Right lung (tissue), 5 donors: ENCODE results near the gene TOMM70. TPM values are rescaled to one million over a fixed set of nuclear protein-coding genes. Genes with fewer than 3 reads are reported as not detected.

Experiments
- DNase-seq, 2 donors: peaks; one replicate each; pipeline ENCODE4 v3.0.0-alpha.2; 2013
- polyA plus RNA-seq, 5 donors: library from polyadenylated mRNA; unstranded; fragments of 120-200 nt; gene quantifications; one replicate each; pipeline versions ENCODE4 v1.2.1 to v1.2.3, GENCODE V29; 2013; ENCODE audit warnings: inconsistent platforms in 1 of 5, low replicate concordance in 1 of 5; ENCODE audit not compliant: insufficient read length in 5 of 5, insufficient read depth in 1 of 5

TOMM70 gene
- polyA plus RNA-seq, 5 donors = 47.5 to 68.0 (median 61.9) TPM

DNA sequence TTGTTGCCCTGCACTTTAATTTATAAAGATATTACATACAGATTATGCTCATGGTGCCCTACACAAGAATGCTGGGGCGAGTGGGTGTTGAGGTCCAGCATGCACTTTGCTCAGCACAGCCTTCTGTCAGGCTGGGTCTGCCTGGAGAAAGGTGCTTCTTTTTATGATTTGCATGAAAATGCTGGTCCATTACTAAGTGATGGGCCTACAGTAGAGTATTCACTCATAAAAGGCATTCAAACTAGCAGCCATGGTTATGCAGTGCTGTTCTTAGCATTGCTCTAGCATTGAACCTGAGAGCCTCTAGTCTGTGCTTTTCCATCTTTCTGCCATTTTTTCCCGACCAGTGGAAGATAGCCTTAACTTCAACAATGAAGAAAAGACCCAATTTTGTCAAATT, 12.7 kb upstream of the TOMM70 start:
- no peak for DNase-seq

DNA sequence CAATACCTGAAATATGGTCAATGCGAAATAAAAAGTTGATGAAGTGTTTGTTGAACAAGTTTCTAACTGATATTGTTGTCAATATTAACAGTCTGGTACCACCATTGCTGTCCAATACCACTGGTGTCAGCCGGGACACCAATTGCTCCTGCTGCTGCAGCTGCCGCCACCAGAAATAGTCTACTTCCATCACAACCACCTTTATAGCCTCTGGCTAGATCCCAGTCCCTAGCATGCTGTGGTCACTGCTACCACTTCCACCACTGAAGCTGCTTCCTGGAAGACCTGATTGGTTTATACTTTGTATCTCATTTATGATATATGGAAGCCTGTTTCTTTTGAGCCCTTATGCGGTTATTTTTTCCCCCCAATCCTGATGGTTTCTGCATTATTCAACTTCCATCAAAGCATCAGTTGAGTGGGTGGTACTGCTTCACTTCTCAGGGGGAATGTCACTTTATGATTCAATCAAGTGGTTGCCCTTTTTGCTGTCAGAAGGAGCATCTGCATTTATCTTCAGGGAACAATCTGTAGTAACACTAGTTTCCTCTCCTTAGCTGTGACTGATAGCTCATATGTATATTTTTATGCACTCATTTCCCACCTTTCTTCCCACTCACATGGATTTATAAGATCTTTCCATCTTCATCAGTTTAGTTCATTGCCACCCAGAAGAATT, 12.2 kb upstream of the TOMM70 start:
- DNase-seq = no peak

DNA sequence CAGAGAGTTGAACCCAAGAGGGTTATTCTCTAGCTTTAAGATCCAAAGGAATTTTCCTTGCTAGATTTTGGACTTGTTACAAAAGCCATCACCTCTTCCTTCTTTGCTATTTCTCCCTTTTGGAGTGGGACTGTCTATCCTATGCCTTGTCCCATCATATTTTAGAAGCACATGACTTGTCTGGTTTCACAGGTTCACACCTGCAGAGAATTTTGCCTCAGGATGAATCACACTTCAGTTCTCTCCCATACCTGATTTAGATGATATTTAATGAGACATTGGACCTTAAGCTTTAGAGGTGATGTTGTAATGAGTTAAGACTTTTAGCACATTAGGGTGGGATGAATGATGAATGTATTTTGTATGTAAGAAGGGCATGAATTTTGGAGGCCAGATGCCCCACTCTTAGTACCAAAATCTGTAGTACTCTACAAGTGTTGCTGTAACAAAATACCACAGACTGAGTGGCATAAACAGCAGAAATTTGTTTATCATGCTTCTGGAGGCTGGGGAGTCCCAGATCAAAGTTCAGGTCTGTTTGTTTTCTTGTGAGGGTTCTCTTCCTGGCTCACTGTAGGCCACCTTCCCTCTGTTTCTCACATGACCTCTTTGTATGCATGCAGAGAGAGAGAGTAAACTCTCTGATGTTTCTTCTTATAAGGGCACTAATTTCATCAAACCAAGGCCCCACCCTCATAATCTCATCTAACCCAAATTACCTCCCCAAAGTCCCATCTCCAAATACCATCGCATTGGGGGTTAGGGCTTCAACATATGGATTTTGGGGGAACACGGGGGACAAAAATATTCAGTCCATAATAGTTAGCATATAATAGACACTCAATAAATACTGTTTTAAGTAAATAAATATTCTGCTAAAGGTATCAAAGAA, 10.4 kb upstream of the TOMM70 start:
- DNase-seq = no peak

DNA sequence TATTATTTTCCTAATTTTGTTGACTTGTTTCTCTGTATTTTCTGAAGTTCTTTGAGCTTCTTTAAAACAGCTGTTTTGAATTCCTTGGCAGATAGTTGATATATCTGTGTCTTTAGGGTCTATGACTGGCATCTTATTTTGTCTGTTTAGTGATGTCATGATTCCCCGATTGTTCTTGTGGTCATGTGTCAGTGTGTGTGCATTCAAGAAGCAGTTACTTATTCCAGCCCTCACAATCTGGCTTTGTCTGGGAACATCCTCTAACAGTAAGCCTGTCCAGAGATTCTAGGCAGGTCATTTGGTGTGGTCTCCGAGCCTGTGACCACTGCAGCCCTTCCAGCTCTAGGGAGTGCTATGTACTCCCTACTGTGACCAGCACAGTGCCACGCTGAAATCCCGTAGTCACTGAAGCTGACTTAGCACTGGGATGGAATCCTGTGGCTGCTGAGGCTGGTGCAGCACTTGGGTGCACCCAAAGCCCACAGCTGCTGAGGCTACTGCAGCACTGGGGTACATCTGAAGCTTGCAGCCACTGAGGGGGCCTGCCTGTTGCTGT, 7.2 kb upstream of the TOMM70 start:
- no peak for DNase-seq

DNA sequence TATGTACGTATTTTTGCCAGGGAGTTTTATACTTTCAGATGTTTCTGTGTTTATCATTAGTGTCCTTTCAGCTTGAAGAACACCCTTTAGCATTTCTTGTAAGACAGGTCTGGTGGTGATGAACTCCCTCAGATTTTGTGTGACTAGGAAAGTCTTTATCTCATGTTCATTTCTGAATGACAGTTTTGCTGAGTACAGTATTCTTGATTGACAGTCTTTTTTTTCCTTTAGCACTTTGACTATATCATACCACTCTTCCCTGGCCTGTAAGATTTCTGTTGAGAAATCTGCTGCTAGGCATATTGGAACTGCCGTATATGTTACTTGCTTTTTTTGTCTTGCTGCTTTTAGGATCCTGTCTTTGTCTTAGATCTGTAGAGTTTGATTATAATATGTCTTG, 6.3 kb upstream of the TOMM70 start:
- no peak for DNase-seq

DNA sequence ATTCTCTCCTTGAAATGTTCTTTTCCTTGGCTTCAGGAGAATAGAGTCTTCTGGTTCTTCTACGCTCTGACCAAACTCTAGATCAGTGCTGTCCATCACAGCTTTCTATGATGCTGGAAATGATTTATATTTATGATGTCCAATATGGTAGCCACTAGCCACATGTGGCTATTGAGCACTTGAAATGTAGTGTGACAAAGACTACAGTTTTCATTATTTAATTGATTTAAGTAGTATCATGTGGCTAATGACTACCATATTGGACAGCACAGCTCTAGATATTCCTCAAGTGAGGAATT, 3.3 kb upstream of the TOMM70 start:
- DNase-seq = no peak

DNA sequence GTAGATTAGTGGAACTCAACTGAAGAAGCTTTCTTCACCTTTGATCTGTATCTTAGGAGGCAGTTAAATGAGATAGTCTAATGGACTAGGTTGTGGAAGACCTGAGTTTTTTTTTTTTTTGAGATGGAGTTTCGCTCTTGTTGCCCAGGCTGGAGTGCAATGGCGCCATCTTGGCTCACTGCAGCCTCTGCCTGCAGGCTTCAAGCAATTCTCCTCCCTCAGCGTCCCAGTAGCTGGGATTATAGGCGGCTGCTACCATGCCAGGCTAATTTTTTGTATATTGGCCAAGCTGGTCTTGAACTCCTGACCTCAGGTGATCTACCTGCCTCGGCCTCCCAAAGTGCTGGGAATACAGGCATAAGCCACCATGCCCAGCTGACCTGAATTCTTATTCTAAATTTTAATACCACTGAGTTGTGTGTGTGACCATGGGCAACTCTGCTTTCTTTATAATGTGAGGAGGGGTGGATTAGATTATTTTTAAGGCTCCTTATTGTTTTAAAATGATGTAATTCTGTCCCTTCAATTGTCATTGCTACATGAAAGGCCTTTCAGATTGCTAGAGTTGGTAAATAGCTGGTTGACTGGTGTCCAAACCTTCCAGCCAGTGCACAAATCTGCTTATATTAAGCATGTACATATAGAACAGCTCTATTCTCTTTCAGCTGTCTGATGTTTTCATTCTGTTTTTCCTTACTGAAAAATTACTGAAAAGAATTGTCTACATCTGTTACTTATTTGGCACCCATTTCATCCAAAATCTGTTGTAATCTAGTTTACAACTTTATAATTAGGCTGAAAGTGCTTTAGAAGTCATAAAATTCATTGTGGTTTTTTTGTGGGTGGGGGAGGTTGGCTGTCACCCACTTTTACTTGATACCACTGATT, 2.7 kb upstream of the TOMM70 start:
- DNase-seq = no peak

DNA sequence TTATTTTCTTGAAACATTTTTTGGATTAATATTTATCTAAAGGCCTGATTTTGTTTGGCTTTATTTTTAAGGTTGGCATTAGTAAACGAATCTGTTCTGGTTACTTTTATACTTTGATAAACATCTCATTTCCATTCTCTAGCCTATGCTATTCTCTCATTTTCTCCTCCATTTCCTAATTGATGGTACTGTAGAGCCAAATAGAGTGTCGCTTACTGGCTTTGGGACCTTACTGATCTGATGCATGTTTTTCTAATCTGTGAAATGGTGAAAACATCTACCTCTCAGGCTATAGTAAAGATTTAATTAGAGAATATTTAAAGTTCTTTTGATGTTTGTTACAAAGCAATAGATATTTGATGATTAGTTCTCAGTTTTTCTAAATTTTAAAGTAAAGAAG, 2.0 kb upstream of the TOMM70 start:
- no peak for DNase-seq

DNA sequence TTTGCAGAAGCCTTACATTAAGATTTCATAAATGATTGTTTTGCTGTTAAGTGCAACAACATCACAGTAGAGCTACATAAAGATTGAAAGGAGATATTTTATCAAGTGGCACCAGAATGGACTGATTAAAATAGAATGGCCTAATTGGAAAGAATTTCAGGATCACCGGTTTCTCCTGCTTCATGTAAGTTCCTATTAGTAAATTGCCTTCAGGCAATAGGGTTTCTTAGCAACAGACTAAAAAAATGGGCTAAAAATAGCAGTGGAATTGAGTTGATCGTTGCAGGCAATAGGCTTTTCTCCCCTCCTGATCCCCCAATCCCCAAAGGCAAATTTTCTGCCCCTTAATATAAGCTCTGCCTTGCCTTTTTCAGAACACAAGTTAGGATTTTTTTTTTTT, 1.4 kb upstream of the TOMM70 start:
- DNase-seq = peak; percentile 63 to 69

DNA sequence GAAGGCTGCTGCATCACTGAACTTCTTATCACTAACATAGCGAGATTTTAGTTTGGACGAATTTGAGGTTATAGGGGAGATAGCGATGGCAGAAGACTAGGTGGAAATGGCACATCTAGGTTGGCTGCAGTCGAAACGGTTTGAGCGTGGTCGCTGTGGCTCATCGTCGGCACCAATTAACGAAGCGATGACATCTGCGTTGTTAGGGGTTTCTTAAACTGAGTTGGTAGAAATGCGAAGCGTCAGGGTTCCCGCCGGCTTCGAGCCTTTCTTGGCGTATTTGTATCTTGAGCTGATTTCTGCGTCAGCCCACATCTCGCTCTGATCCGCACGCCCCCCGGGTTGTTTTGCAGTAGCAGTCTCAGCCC, 769 bp upstream of the TOMM70 start:
- DNase-seq = no peak

DNA sequence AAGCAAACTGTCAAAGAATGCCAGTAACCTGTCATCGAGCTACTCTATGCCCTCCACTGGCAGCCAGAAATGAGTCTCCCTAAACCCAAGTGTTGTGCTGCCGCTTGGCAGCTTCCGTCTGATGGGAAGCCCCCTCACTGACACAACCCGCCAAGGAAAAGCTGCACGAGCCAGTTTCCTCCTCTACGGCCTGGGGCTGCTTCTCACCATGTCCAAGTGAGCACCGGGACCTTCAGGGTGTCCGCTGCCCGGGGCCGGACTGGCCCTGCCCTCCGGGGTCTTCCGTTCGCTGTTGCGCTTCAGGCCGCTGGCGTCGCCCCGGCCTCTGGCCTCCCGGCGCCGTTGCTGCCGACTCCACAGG, 490 bp downstream of the TOMM70 start:
- peak in 1 of 2 donors; percentile 14 for DNase-seq

DNA sequence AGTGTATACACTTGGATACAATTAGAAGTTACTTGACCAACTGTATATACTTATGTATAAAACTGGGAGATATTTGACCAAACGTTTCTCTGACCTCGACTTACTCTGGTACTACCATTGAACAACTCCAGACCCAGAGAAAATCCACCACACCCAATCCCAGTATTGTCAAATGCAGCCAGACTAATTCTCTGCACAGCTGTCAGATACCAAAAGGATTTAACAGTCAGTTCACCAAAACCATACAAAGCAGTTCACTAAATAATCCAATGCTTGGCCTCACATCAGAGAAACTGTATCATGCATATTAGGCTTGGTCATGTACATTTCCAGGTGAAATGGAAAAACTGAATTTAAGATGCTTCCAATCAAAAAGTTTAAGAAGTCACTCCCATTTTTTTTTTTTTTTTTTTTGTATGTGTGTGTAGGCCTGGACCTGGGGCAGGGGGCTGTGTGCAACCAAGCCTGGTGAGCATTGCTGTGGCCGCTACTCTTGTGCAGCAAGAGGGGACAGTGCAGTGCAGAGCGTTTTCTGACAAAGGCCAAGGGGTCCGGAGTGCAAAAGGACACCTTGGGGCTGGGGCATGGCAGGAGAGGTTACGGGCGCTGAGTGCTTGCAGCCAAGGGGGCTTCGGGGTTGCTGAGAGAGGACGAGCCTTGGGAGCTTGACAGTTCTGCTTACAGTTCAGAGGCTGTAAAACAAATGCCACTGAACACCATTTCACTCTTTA, 1.4 kb downstream of the TOMM70 start:
- DNase-seq = no peak

DNA sequence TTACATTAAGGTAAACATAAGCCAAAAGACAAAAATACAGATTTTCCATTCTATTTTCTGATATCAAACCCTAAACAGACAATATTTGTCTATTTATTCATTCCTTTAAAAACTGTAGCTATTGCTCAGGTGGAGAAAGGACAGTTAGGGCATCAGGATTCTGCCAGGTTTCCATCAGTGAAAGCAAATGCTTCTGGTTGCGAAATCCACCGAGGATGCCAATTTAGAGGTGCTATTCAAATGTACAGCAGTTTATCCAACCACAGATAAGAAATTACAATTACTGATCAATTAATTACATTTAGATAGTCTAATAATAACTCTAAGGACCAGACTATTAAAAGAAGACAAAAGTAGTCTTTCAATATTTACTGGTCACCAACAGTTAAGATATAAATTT, 3.9 kb downstream of the TOMM70 start:
- DNase-seq = no peak

DNA sequence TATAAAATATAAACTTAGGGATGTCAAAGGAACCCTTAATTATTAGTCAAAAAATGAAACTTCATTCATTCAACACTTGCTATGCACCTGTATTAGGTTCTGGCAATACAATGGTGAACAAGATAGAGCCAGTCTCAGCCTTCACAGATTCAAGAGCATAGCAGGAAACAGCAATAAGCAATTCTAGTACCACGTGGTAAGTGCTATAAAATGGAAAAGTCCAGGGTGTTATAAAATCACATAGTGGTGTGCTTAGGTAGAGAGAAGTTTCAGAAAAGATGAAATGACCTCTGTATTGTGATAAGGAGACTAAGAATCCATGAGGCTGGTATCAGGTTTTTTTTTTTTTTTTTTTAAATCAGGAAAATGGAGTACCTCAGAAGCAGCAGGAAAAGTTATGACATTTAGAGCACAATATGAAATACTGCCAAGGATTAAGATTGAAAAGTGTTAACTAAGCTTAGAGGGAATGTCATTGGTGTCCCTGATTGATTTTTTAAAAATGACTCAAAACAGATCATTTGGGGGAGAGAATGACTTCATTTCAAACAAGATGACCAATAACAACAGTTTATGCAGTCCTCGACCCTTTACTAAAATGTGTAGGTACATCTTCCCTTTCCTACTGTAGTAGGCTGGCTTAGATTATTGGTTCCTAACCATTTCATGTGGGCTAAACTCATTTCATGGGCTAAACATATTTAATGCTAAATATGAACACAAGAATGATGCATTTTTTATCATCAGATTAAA, 5.0 kb downstream of the TOMM70 start:
- no peak for DNase-seq

DNA sequence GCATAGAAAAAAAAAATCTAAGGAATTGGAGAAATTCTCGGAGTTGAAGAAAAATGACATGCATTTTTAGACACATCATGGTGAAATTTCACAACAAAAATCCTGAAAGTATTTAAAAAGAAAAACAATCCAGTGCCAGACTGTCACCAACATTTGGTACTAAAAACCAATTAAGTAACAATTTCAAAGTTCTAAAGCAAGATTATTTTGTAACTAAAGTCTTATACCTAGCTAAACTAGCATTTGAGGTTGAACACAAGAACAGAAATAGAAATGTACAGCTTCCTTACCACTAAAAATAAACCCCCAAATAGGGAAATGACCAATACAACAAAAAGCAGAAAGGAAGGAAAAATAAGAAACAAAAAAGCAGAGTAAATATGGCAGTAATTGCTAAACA, 11.9 kb downstream of the TOMM70 start:
- no peak for DNase-seq

DNA sequence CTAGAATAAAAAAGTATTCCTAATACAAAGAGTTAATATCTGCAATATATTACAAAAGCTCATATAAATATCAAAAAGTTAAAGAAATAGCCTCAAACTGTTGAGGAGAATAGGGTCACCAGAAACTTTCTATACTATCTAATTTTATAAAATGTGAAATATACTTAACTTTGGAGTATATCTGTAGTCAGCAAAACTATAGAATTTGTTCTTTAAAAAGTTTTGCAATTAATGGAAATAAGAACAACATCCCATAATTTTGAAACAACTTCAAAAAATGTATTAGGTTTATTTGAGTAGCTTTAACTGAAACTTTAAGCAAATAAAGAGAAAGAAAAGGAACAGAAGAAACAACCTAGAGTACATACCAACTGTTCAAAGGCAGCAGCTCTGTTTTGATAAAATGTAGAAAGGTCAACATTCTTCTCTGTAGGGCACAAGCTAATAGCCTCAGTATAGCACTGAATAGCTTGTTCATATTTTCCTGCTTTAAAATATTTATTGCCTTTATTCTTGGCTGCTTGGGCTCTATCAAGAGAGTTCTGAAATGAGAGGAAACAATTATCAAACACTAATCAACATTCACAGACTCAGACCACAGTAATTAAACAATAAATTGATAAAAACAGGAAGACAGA, 14.3 kb downstream of the TOMM70 start:
- DNase-seq = no peak

DNA sequence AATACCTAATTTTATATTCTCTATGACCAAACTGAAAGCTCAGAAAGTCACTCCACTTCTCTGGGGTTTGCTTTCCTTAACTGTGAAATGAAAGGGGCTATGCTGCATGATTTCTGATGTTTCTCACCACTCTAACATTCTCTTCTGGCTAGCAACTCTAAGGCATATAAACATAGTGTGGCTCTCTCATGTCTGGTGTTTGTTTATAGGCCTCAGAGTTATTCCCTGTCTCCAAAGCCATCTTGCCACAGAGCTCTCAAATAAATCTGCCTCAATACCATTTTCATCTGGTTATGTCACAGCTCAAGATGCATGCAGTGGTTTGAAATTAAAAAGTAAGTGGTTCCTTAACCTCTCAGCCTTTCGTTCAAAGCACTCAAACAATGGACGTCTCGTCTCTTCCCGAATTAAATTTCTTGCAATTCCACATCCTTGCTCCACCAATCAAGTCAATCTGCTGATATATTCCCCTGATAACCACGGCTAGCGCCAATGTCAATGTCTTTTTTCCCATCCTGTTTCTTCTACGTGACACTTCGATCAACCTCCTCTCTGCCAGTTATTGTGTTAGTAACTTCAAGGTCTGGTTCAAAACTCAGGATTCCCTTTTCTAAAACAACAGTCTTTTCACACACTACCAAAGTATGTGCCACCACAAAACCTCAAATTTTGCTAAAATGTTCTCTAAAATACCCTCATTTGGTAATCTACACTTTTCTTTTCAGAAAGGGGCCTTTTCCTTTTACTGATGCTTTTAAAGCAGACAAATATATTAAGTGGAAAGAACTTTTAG, 16.0 kb downstream of the TOMM70 start:
- no peak for DNase-seq

DNA sequence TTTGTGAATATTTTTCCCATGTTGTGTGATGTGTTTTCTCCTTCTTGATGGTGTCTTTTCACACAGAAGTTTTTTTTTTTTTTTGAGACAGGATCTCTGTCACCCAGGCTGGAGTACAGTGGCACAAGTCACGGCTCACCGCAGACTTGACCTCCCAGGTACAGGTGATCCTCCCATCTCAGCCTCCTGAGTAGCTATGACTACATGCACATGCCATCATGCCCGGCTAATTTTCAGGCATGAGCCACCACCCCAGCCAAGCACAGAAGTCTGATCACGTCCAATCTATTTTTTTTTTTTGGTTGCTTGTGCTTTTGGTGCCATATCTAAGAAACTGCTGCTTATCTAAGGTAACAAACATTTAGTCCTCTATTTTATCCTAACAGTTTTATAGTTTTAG, 24.6 kb downstream of the TOMM70 start:
- no peak for DNase-seq

DNA sequence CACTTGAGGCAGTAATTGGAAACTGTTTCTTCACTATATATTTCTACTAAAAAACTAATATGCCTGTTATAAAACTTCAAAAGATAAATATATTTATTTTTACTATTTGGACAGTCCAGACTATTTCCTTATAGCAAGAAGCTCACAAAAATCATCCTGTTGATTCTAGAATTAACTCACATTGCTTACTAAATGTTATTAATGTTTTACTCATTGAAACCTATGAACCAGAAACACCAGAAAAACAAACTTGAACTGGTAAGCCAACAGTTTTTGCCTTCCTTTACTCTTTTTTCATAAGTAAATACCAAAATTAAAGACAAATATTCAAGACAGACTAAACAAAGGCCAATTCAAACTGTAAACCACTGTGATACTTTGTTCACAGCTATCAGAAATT, 26.4 kb downstream of the TOMM70 start:
- no peak for DNase-seq

DNA sequence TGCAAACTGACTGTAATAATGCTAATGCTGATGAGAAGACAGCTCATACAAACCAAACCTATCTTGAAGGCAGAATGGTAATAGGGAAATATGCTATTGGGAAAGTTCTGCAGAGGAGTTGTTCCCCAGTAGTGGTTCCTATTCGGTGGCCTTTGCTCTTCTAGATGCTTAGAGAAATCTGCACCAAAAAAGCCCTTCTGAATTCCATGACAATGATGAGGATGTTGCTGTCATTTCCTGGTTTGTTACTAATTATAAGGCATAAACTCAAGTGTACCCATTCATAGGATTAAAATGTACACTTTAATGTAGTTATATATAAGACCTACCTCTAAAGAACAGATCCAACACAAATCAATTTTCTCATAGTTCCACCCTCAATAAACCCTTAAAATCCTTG, 30.1 kb downstream of the TOMM70 start:
- no peak for DNase-seq
